B cell (primary cell): ENCODE results near the gene PGS1. TPM values are rescaled to one million over a fixed set of nuclear protein-coding genes. Genes with fewer than 3 reads are reported as not detected.
A peak's percentile ranks its signal among the peaks of the same experiment; 100 is the strongest.

Experiments
- ATAC-seq: fragments of 200-7000 bp; cut with Tn5 transposase; one replicate; pipeline ENCODE4 v1.10.0; 2021; ENCODE audit warnings: low read depth, mild to moderate bottlenecking, moderate number of reproducible peaks, moderate library complexity
- CTCF ChIA-PET: fragments of 350-600 bp; sonication (Branson Sonifier 250); formaldehyde crosslinking; loops from one replicate; lab custom pipeline; 2021; ENCODE audit warnings: antibody characterized with exemption, inconsistent platforms; lab: Charles Lee
- POLR2A ChIA-PET: fragments of 350-600 bp; sonication (Branson Sonifier 250); formaldehyde crosslinking; loops from one replicate; lab custom pipeline; 2021; ENCODE audit warnings: antibody characterized with exemption; lab: Charles Lee
- DNase-seq: peaks from one replicate; pipeline ENCODE4 v3.0.0; 2013
- H2AFZ ChIP-seq: 2 replicates; pipeline ENCODE4 v1.6.1; 2012; ENCODE audit warnings: mild to moderate bottlenecking, low read depth, low read length; ENCODE audit not compliant: insufficient read depth, poor library complexity, severe bottlenecking
- H3K27ac ChIP-seq, 2 donors: 1 replicate in 1 of 2; 2 replicates in 1 of 2; pipeline ENCODE4 v1.5.1; 2012 to 2013; ENCODE audit warnings: low read length in 2 of 2, mild to moderate bottlenecking in 2 of 2, moderate library complexity in 1 of 2
- H3K27me3 ChIP-seq, 4 experiments: fragments of 200-600 bp in 1 of 4; sonication (generic) in 1 of 4; replicated peaks in 1 of 4; 1 replicate in 2 of 4; 2 replicates in 2 of 4; pipeline versions ENCODE4 v1.6.1 to v1.7.0; 2013 to 2016; ENCODE audit warnings: low read length in 3 of 4, mild to moderate bottlenecking in 2 of 4, mixed read lengths in 1 of 4, moderate library complexity in 1 of 4; ENCODE audit not compliant: insufficient read depth in 4 of 4, control insufficient read depth in 3 of 4; ENCODE audit errors: control extremely low read depth in 1 of 4
- H3K36me3 ChIP-seq, 2 experiments: replicated peaks in 1 of 2; 1 replicate in 1 of 2; 2 replicates in 1 of 2; pipeline versions ENCODE4 v1.6.1 to v1.7.1; 2013; ENCODE audit warnings: low read length in 1 of 2; ENCODE audit not compliant: insufficient read depth in 2 of 2, control insufficient read depth in 1 of 2; ENCODE audit errors: control extremely low read depth in 1 of 2, extremely low read depth in 1 of 2
- H3K4me1 ChIP-seq, 2 donors: fragments of 200-600 bp in 1 of 2; sonication (generic) in 1 of 2; 1 replicate in 1 of 2; 2 replicates in 1 of 2; pipeline versions ENCODE4 v1.5.1 to v1.6.1; 2013 to 2017; ENCODE audit warnings: low read length in 2 of 2; ENCODE audit not compliant: control insufficient read depth in 2 of 2, insufficient read depth in 2 of 2
- H3K4me2 ChIP-seq: replicated peaks from 2 replicates; pipeline ENCODE3; 2012; ENCODE audit warnings: mild to moderate bottlenecking, low read depth, low read length; ENCODE audit not compliant: poor library complexity, severe bottlenecking
- H3K4me3 ChIP-seq, 5 experiments: fragments of 200-600 bp in 1 of 5; sonication (generic) in 1 of 5; 1 replicate in 3 of 5; 2 replicates in 2 of 5; pipeline versions ENCODE4 v1.5.1 to v1.7.0; 2011 to 2016; ENCODE audit warnings: low read length in 4 of 5, mild to moderate bottlenecking in 4 of 5, low read depth in 2 of 5, control low read depth in 1 of 5, moderate library complexity in 1 of 5; ENCODE audit not compliant: insufficient read depth in 1 of 5; ENCODE audit errors: control extremely low read depth in 1 of 5, extremely low read depth in 1 of 5
- H3K79me2 ChIP-seq: fragments of 200-600 bp; sonication (generic); one replicate; pipeline ENCODE4 v1.6.0; 2016; ENCODE audit warnings: low read length; ENCODE audit not compliant: control insufficient read depth, insufficient read depth
- H3K9ac ChIP-seq: fragments of 200-600 bp; sonication (generic); 2 replicates; pipeline ENCODE4 v1.6.1; 2017; ENCODE audit warnings: mild to moderate bottlenecking, low read length, moderate library complexity
- H3K9me3 ChIP-seq, 3 donors: one replicate each; pipeline versions ENCODE4 v1.6.1 to v1.7.1; 2013; ENCODE audit warnings: low read length in 2 of 3; ENCODE audit not compliant: control insufficient read depth in 2 of 3, insufficient read depth in 1 of 3; ENCODE audit errors: control extremely low read depth in 1 of 3
- H4K20me1 ChIP-seq: 2 replicates; pipeline ENCODE4 v1.6.0; 2012; ENCODE audit warnings: mild to moderate bottlenecking, low read length; ENCODE audit not compliant: insufficient read depth, control insufficient read depth, poor library complexity, severe bottlenecking
- H3K27ac Mint-ChIP-seq: one replicate; pipeline ENCODE4 v1.8.0; 2021; ENCODE audit warnings: mixed read lengths
- H3K27me3 Mint-ChIP-seq: one replicate; pipeline ENCODE4 v1.8.0; 2021; ENCODE audit warnings: mixed read lengths
- H3K4me1 Mint-ChIP-seq: one replicate; pipeline ENCODE4 v1.8.0; 2021; ENCODE audit warnings: mixed read lengths
- H3K4me3 Mint-ChIP-seq: one replicate; pipeline ENCODE4 v1.8.0; 2021; ENCODE audit warnings: mixed read lengths
- H3K9me3 Mint-ChIP-seq: one replicate; pipeline ENCODE4 v1.8.0; 2022; ENCODE audit warnings: mixed read lengths; ENCODE audit not compliant: insufficient read depth
- EZH2 ChIP-seq: IDR thresholded peaks from 2 replicates; pipeline ENCODE4 v1.6.1; 2012; ENCODE audit warnings: borderline replicate concordance, low read depth, mild to moderate bottlenecking, moderate library complexity, low read length; ENCODE audit not compliant: insufficient read depth, poor library complexity, severe bottlenecking
- whole genome bisulfite sequencing: methylation state at CpG from one replicate; pipeline ENCODE4 v1.1.5; 2013; ENCODE audit warnings: missing lambda C conversion rate; ENCODE audit not compliant: insufficient coverage; 5-methylcytosine and 5-hydroxymethylcytosine counted together
- intact Hi-C: fragments of 100-400 bp; cut with micrococcal nuclease; formaldehyde crosslinking; loops from one replicate; pipeline ENCODE4 v1.10.0; 2022
- polyA plus RNA-seq: library from polyadenylated mRNA; depleted of rRNA; stranded (reverse); fragments of >200 nt; gene quantifications from 2 replicates; pipeline ENCODE4 v1.2.3, GENCODE V29; 2012
- total RNA-seq, 2 donors: library from RNA; stranded (reverse); fragments of 120-200 nt in 1 of 2; gene quantifications; 1 replicate in 1 of 2; 2 replicates in 1 of 2; pipeline versions ENCODE4 v1.2.3 to v1.2.4, GENCODE V29; 2013 to 2022
- TF ChIP-seq, protein P1 (sequence below): fragments of 200-600 bp; IDR thresholded peaks from one replicate; pipeline ENCODE4 v1.8.0; 2022; ENCODE audit warnings: antibody characterized with exemption, mild to moderate bottlenecking

PGS1 gene
- total and polyA plus RNA-seq, 2 donors (not counting 1 experiment from before 2014, with no cell fraction given), result 85.1 to 88.3 TPM

GRCh38 chr17:78392295-78392694 is 13.8 kb downstream of the PGS1 start:
- no peak for ATAC-seq
- no peaks in the 10 kb centered on the region for H3K9me3 ChIP-seq
- no peak overlapping the region for H3K4me3 ChIP-seq
- WGBS, result 98% methylated on average over 5 of the region's 6 CpGs
- no peak overlapping the region for H2AFZ ChIP-seq
- no peak overlapping the region for H3K27ac ChIP-seq
- TF ChIP-seq EZH2, result no peak
- no peak for DNase-seq
- Mint-ChIP-seq H3K9me3 (no peaks in the 10 kb centered on the region), H3K27ac (no peak overlapping the region), H3K4me1 (peaks cover 37% of the 10 kb centered on the region), H3K27me3 (no peaks in the 10 kb centered on the region), H3K4me3 (no peak overlapping the region)
- ChIA-PET CTCF (interaction anchor here (0.9 to 1.4 kb wide), 2 partner anchors 10 to 30 kb away, joined by 5 to 6 read pairs; no protein-coding TSS in a partner anchor), POLR2A (no interaction called here)
- intact Hi-C loops, result no loop called here
- peaks cover 0 to 48% of the 10 kb centered on the region in 2 experiments for H3K36me3 ChIP-seq
- H3K4me1 ChIP-seq, result peaks cover 19 to 27% of the 10 kb centered on the region in 2 donors
- no peak overlapping the region for H3K4me2 ChIP-seq
- H3K27me3 ChIP-seq, result no peaks in the 10 kb centered on the region
- peaks cover 98% of the 10 kb centered on the region for H3K79me2 ChIP-seq
- no peak overlapping the region for H3K9ac ChIP-seq
- H4K20me1 ChIP-seq, result peaks cover 97% of the 10 kb centered on the region

- Mint-ChIP-seq H3K4me1 (peaks cover 28% of the 10 kb centered on the region), H3K4me3 (no peak overlapping the region), H3K9me3 (no peaks in the 10 kb centered on the region), H3K27me3 (no peaks in the 10 kb centered on the region), H3K27ac (peak overlapping the region; percentile 55)
- H2AFZ ChIP-seq, result no peak overlapping the region
- no peak overlapping the region for H3K4me2 ChIP-seq
- H3K4me3 ChIP-seq, result no peak overlapping the region
- H3K4me1 ChIP-seq, result peaks cover 7 to 15% of the 10 kb centered on the region in 2 donors
- peaks cover 97% of the 10 kb centered on the region for H4K20me1 ChIP-seq
- 100% methylated on average over 2 of the region's 4 CpGs for WGBS
- DNase-seq (no peak), ATAC-seq (no peak)
- TF ChIP-seq, protein P1, sequence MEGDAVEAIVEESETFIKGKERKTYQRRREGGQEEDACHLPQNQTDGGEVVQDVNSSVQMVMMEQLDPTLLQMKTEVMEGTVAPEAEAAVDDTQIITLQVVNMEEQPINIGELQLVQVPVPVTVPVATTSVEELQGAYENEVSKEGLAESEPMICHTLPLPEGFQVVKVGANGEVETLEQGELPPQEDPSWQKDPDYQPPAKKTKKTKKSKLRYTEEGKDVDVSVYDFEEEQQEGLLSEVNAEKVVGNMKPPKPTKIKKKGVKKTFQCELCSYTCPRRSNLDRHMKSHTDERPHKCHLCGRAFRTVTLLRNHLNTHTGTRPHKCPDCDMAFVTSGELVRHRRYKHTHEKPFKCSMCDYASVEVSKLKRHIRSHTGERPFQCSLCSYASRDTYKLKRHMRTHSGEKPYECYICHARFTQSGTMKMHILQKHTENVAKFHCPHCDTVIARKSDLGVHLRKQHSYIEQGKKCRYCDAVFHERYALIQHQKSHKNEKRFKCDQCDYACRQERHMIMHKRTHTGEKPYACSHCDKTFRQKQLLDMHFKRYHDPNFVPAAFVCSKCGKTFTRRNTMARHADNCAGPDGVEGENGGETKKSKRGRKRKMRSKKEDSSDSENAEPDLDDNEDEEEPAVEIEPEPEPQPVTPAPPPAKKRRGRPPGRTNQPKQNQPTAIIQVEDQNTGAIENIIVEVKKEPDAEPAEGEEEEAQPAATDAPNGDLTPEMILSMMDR, result no peak
- no peak overlapping the region for H3K27ac ChIP-seq
- no peaks in the 10 kb centered on the region for H3K9me3 ChIP-seq
- ChIA-PET POLR2A (no interaction called here), CTCF (no interaction called here)
- intact Hi-C loops, result no loop called here
- H3K9ac ChIP-seq, result no peak overlapping the region
- no peaks in the 10 kb centered on the region for H3K27me3 ChIP-seq
- H3K36me3 ChIP-seq, result peaks cover 0 to 59% of the 10 kb centered on the region in 2 experiments
- peaks cover 99% of the 10 kb centered on the region for H3K79me2 ChIP-seq
These were observed 15.1 kb downstream of the PGS1 start for GRCh38 chr17:78393575-78393974.
